Activated naive CD4-positive, alpha-beta T cell treated with anti-CD3 and anti-CD28 coated beads, Interleukin-2, amount 50 U/mL, for 16 hours (primary cell): ENCODE data around the gene APOL4.
"Not testable (repeated sequence)": the region's sequence is repeated elsewhere in the genome, so short reads cannot be mapped to it uniquely, and the experiment has no call there.

Experiments used
- DNase-seq: peaks from one replicate; pipeline ENCODE4 v3.0.0-alpha.2; 2020

Gene APOL4, protein sequence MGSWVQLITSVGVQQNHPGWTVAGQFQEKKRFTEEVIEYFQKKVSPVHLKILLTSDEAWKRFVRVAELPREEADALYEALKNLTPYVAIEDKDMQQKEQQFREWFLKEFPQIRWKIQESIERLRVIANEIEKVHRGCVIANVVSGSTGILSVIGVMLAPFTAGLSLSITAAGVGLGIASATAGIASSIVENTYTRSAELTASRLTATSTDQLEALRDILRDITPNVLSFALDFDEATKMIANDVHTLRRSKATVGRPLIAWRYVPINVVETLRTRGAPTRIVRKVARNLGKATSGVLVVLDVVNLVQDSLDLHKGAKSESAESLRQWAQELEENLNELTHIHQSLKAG

GRCh38 chr22:36201630-36202319, at the start of gene APOL4:
APOL4 (minus strand) TSS chr22:36201809; CDS start chr22:36201734, 75 bp downstream.
- DNase-seq: no peak

GRCh38 chr22:36250292-36250960, 48.8 kb upstream of the APOL4 start:
- not testable (repeated sequence) for DNase-seq

GRCh38 chr22:36249160-36249559, 47.6 kb upstream of the APOL4 start:
- no peak for DNase-seq

DNA sequence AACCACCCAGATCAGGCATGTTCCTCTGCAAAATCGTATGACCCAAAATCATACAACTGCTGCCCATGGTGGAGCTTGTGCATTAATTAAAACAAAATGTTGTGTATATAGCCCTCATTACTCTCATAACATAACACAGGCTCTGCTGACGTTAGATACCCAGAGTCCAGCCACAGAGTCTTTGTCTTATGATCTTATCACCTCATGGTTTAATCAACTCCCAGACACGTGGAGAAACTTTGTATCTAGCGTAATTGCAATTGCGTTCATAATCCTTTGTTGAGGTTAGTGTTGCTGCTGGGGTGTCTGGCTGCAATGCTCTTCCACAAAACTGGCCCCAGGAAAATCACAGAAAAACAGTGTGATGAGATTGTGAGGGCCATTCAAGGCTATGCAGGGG, 46.3 kb upstream of the APOL4 start:
- DNase-seq: no peak

- no peak for DNase-seq
Measured at GRCh38 chr22:36246718-36247117, 45.1 kb upstream of the APOL4 start.

GRCh38 chr22:36245805-36246356, 44.3 kb upstream of the APOL4 start:
- no peak for DNase-seq

- DNase-seq: no peak
Measured at GRCh38 chr22:36244522-36245391, 43.1 kb upstream of the APOL4 start.

GRCh38 chr22:36243986-36244385, 42.4 kb upstream of the APOL4 start:
- no peak for DNase-seq

GRCh38 chr22:36239401-36240171, 38.0 kb upstream of the APOL4 start, which contains the start of gene APOL2:
APOL2 (minus strand) TSS chr22:36239527; CDS start chr22:36233162, 6,365 bp downstream.
- peak; percentile 86 for DNase-seq

GRCh38 chr22:36239150-36239400, 37.5 kb upstream of the APOL4 start:
- DNase-seq: peak; percentile 21

GRCh38 chr22:36238373-36239149, 37.0 kb upstream of the APOL4 start:
- no peak for DNase-seq

- peak; percentile 37 for DNase-seq
Measured at GRCh38 chr22:36237462-36238372, 36.1 kb upstream of the APOL4 start.

GRCh38 chr22:36236388-36237319, 35.0 kb upstream of the APOL4 start:
- DNase-seq: no peak

DNA sequence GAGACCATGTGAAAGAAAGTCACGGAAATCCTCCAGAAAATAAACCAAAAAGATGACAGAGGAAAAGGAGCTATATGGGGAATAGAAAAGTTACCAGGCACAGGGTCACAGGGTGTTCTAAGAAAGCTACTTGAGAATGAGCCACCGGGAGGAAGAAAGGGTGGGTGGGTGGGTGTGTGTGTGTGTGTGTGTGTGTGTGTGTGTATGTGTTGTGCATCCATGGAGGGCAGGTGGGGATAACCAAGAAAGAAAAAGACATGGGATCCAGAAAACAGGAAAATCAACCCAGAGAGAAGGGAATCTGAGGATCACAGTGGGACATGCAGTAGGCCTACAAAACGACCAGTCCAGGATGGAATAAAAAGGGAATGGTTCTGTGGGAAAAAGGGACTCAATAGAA, 34.0 kb upstream of the APOL4 start:
- no peak for DNase-seq

- DNase-seq: no peak
Measured at GRCh38 chr22:36234919-36235318, 33.3 kb upstream of the APOL4 start.

GRCh38 chr22:36234213-36234612, 32.6 kb upstream of the APOL4 start:
- DNase-seq: no peak

DNA sequence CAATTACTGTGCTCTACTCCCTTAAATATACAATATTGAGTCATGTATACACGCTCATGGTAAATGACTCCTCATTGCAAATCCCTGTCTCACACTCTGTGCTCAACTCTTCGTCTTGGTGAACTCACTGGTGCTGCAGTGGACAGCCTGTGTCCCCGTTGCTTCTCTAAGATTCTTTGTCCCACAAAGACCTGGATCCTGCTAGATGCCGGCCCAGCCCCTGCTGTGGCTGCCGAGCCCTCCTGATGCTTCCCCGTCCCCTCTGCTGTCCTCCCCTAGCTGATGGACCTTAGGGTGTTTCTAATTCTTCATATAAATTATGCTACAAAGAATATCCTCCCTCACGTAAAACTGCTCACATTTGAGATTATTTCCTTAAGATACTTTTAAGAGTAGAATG, 32.2 kb upstream of the APOL4 start:
- no peak for DNase-seq

DNA sequence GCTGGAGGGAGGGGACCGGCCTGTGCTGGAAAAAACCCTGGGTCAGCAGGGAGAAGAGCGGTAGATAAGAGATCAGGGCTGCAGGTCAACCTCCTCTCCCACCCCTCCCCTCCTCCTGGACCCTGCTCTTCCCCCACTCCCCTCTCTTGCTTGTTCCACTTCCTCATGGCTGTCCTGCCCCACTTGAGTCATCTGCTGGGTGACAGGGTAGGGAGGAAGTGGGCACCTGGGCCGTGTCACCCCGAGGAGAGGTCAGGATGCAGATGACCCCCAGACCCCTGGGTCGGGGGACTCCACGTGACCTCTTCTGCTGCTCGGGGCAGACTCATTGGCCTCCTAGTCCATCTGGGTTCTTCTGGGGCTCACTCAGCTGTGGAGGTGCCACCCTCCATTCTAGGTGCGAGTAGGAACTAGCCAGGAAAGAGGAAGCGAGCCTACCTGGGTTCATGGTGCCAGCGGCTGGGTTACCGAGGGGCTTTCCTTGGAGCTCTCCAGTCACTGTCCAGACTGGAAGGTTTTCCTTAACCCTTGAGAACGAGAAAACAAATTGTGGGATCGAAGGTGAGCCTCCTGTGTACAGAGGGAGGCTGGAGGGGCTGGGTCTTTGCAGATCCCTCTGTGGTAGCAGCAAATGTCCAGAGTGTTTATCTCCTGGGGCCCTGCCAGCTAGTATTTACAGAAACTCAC, 31.2 kb upstream of the APOL4 start:
- DNase-seq: no peak
